ENCODE measurements around the gene EDARADD.

The EDARADD gene

DNA sequence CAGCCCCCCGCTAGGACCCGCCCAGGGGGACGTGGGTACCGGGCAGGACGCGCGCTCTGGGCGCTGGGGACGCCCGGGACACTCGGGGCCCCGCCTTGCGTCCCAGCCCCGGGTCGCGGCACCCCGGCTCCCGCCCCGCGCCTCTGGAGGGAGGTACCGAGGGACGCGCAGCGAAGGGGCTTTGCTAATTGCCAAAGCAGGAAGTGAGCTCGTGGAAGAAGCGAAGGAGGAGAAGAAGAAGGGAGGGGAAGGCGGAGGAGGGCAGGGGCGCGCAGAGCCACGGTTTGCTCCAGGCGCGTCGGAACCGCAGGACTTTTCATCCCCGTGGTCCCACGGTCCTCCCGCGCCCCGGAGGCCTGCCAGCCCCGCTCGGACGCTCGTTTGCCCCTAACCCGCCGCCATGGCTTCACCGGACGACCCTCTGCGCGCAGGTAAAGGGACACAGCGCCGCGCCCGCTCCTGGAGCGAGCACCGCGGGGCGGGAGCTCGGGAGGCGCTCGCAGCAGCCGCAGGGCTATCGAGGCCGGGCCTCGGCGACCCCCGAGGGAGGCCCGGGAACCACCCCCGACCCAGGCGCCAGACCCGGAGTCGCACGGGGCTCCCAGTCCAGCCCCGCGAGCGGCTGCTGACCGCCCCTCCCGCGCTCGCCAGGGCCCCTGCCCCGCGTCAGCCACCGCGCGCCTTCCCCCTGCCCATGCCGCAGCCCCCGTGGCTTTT lies 1.3 kb downstream of the EDARADD start:
- no peak for DNase-seq

DNA sequence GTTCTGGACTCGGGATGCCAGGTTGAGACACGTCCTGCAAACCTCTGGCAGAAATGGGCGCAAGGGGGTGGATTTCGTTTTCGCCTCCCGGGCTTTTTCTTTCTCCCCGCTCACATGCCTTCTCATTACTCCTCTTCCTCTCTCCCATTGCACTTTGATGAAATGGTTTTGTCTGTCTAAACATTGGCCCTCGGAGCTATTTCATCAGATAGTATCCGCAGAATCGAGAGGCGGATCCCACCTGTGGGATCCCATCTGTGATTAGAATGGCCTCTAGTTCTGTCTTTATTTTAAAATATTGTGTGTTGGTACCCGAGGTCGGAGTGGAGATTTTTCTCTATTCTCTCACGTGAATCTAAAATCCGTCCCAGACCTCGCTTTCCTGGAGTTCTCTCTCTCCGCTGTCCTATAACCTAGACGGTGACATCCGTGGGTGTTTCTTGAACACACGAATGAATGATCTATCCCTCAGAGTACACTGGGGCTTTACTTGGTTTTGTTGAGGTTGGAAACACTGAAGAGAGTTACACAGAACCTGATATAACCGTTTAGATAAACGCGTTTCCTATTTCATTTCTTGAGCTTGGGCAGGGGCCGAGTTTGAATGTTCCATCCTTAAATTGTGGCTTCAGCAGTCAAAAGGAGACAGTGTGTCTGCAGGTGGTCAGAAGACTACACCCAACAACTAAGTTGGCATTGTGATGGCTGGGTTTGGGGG lies 2.0 kb downstream of the EDARADD start:
- no peak for DNase-seq

DNA sequence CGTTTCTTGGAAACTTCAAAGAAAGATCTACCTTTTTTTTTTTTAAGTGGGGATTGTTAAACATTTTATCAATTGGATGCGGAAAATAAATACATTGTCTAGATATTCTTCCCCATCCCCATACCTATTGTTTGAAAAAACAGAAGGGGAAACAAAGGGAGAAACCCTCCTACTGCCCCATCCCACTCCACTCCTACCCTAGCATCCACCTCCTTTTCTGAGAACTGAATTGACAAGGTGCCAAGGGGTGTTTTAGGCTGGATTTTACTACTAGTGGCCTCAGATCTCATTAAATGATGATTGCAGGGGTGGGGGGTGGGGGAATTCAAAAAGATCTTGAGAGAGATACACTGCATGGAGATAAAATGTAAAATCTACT lies 2.6 kb downstream of the EDARADD start:
- no peak for DNase-seq

DNA sequence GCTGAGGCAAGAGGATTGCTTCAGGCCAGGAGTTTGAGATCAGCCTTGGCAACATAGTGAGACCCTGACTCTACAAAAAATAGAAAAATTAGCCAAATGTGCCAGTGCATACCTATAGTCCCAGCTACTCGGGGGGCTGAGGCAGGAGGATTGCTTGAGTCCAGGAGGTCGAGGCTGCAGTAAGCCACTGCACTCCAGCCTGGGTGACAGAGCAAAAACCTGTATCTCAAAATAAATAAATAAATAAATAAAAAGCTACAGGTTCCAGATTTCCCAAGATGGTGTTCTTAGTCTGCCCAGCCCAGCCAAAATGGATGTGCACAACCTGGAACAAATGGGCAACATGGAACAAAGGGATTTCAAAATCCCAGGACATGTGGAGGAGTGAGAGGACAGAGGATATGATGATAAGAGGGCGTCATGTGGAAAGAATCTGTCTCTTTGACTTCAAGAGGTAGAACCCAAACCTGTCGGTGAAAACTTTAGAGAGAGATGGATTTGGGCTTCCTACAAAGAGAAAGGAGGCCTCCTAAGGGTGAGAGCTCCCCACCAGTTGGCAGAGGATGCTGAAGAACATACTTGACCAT lies 3.2 kb downstream of the EDARADD start:
- no peak for DNase-seq

DNA sequence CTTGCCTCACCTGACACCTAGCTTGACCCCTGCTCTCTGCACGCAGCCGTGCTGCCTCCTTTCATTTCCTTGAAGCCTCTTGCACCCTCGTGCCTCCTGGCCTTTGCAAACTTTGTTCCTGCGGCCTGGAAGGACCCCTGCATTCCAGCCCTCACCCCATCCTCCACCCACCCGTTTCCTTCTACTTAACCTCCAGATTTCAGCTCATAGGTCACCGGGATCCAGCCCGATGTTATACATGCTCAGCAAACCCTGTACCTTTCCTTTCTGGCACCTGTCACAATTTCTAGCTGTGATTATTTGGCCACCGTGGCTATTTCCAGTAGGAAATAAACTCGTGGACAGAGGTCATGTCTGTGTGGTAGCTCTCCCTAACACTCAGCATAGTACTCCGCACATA lies 4.5 kb downstream of the EDARADD start:
- no peak for DNase-seq

DNA sequence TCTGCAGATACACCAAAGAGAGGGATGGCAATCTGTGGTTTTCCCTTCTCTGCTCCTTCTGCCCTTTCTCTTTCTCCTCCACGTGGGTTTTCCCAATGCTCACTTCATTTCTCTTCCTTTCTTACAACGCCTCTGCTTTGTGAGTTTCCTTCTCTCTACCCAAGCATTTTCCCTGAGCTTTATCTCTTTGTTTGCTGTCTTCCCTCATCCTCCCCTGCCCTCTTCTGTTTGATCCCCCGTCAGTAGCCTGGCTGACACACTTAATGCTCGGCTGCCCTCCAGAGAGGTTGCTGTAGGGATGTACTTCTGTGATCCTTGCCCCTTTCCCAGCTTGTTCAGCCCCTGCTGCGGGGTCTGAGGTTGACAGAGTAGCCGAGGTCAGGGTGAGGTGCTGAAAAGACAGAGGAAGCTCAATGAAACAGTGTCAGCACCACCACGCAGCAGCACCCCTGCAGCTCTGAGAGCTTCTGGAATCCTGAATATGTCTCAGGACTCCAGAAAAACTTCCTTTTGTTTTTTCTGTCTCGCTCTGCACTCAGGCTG lies 6.0 kb downstream of the EDARADD start:
- no peak for DNase-seq

DNA sequence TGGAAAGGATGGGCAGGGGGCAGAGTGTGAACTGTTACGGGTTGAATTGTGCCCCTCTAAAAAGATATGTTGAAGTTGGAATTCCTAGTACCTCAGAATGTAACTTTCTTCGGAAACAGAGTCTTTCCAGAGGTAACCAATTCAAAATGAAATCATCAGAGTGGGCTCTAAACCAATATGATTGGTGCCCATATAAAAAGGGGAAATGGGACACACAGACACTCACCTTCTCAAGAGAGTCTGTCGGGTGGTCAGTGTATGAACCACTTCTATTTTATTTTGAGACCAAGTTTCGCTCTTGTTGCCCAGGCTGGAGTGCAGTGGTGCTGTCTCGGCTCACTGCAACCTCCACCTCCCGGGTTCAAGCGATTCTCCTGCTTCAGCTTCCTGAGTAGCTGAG lies 7.6 kb downstream of the EDARADD start:
- no peak for DNase-seq

DNA sequence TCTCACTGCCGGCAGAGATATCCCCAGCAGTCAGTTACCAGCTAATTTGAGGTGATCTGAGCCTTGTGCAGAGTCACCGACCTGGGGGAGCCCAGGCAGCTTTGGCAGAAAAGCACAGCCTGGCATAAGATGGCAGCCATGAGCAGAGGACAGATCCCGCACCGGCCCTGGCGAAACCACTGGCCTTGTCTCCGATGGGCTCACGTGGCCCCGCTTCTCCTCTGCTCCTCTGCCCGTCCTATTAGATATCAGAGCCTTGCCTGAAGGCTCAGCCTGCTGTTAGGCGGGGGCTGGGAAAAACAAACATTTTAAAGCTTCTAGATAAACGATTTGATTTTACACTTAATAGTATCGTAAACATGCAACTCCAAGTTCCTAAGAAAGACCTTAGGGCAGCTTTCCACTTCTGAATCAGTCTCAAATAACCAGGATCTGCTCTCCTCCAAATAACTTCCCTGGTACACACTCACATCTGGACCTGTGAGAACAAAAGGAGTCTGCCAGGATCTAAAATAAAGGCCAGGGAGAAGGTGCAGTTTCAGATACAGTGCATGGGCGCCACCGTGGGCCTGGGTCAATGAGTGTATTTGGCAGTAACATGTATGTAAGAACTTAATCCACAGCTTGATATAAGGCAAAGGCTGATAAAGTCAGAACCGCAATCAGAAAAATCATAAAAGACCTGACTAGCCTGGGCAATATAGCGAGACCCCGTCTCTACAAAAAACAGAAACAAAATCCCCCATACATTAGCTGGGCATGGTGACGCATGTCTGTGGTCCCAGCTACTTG lies 10.0 kb downstream of the EDARADD start:
- DNase-seq, result no peak

DNA sequence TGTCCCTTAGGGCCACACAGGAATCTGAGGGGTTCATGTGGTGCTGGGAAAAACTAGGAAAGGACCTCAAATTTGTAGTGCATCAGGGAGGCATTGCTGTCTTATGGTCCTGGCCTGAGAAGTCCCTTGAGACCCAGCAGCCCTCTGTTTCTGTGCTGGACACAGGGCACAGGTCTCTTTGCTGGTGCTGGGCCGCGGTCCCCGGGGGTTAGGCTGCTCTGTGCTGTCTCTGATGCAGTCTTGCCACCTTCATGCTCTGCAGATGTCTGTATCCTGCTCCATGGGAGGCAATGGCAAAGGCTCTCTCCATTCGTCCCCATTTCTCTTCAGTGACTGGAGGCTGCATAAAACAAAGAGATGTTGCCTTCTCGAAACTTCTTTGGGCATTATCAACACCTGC lies 13.0 kb downstream of the EDARADD start:
- DNase-seq, result no peak

DNA sequence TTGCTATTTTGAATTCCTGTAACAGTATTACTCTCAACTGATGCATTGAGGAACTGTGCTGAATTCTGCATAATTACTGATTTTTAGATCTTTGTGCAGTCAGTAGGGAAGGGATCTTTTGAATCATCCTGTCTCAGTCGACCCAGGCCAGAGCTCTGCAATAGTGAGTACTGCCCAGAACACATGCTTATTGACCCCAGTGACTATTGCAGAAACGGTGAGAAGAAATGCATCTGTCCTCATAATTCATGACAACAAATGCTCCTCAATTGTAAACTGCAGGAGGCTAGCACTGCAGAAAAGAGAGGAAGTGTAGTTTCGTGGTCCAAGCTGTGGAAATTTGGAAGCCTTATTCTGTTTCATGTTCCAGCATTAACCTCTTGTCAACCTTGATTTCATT lies 19.6 kb downstream of the EDARADD start:
- DNase-seq, result no peak

DNA sequence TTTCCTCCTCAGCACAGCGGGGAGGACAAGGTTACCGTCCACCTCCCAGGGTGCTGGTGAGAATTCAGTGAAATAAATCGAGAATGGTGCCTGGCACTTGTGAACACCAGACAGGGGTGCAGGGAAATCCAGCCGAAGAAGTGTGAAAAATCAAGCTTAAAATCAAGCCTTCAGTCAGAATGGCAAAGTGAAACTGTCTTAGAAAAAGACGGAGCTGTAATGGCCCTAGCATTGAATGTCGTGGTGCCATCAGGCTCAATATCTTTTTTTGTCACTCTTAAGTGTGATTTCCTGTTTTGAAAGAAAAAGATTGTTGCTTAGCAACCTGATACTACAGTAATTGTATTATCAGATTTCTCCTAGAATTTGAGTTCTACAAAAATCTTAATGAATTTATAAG lies 22.1 kb downstream of the EDARADD start:
- no peak for DNase-seq

DNA sequence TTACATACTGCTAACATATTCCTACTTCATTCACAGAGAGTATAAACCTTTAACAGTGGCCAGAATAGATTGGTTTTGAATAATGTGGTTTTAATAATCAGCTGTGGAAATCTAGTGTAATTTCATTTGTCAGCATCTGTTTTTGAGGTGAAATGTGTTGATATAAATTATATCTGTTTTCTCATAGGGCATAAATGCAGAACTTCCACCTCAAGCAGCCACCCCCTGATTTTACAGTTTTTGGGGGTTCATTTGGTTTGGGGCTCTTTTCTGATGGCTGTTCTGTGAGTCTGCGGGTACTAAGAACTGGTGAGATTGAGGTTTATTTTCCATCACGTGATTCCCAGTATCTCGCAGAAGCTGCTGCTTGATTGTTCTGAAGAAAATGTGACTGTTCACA lies 23.2 kb downstream of the EDARADD start:
- no peak for DNase-seq

DNA sequence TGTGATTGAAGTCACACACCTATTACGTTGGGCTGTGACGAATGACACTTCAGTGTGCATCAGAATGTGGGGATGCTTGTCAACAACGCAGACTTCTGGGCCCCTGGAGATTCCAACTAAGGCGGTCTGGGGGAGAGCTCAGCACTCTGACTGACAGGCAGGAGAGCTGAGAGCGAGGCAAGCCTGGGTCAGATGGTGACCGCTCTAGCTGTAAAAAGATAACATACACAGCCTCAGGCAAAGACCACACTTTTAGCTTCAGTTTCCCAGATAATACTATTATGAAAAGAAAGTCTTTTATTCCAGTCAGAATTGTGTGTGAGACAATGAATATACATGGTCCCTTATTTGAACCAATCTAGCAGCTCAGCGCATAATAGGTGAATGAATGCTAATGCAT lies 25.4 kb downstream of the EDARADD start:
- DNase-seq, result no peak

DNA sequence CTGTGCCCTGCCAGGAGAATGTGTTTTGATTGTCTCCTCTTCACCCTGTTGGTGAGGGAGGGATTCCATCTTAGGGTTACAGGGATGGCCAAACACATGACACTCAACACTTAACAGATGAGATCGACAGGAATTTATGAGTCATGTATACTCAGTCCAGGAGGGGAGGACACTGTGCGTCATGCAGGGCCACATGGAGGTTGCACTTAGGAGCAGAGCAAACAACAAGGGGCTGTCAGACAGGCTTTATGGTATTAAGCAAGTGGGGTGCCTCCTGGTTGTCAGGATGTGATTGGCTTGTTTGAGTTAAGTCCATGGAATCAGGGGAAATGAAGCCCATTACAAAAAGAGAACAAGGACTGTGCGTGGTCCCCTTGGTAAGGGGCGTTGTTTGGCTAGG lies 26.9 kb downstream of the EDARADD start:
- DNase-seq, result no peak

DNA sequence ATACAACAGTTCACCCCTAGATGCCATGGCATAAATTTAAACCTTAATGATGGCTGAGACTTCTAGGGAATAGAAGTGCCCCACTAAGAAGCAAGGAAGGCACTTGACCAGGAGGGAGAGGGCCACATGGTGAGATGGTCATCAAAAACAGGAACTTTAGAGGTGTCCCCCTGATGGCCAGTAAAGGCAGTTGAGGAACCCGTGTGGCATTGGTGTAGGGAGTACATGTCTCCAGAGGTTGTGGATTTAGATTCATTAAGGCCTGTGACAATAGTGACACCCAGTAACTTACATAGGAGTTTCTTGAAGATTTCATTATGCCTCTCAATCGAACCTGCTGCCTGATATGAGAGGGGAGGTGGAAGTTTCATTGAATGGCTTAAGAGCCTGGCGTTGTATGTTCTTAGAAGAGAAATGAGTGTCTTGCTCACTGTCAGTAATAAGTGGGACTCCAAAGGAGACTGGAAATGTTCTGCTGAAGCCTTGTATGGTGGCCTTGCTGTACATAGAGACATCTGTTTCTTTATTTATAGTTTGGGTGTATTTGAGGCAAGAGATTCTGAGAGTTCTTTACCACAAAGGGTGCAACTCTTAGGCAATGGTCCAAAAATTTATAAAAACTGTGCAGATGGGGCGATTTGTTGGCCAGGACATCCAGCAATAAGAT lies 27.9 kb downstream of the EDARADD start:
- DNase-seq, result no peak

DNA sequence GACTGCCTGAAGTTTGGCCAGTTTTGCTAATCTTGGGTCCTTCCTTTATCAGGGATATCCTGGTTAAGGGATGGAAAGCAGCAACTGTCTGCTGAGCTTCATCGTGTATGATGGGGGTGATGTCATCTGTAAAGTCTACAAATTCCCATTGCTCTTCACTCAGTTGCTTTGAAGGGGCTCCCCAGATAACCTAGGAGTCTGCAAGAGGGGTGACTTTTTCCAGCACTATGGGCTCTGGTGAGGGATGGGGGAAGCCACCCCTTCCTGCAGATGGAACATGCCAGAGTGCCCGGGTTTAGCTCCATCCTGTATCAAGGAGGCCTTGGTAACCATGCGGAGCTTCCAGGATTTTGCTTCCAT lies 28.4 kb downstream of the EDARADD start:
- no peak for DNase-seq

DNA sequence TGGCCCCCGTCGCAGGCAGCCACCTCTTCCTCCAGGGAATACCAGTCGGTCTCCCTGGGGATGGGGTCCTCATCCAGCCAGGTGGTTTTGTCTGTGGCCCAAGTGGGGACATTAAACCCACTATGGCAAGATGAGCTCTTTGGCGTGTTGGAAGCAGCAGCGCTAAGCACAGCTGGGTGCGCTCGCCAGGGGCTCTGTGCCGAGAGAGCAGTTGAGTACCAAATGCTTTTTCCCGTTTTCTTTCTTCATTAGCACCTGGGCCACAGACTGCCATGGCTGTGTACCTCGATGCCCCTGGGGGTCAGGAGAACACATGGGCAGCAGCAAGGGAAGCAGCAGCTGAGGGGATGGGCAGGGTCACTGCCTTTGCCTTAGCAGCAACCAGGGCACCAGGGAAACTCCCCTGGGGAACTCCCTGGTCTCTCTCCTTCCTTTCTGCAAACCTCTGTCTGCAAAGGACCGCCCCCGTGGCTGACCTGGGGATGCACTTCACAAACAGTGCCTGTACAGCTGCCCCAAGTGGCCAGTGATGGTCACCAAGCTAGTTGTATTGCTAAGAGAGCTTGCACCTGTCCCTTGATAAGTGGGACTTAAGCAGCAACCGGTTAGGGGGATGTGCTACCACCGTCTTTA lies 31.1 kb downstream of the EDARADD start:
- no peak for DNase-seq

DNA sequence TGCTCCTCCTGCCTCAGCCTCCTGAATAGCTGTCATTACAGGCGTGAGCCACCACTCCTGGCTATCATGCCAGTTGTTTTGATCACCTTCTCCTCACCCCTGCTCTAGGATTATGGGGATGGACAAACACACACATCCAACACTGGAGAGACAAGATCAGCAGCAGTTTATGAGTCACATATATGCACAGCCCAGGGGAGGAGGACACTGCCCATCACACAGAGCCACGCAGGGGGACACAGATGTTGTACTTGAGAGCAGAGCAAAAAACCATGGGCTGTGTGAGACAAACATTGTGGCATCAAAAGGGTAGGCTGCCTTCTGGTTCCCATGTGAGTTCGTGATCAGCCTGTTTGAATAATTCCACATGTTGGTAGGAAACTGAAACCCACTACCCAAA lies 32.1 kb downstream of the EDARADD start:
- DNase-seq, result no peak

DNA sequence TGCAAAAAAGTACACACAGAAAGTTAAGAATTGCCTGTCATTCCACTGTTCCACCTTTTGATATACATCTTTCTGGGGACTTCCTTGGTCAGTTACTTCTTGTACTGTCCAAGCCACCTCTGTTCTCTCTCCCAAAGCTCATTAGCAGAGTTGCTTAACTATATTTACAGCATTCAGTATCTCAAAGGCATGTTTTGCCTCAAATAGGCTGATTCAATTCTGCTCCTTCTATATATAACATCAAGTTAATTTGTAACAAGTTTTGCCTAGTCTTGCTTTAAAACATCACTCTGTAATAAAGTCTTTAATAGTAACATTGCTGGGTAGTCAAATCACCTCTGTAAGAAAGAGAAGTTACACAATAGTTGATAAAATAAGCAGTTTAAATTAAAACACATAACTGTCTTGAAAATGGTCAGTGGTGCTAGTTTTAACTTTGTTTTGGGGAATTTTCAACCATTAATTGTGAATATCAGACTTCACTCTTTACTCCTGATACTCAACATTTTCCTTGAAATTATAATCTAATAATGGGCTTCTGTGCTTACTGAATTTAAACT lies 35.7 kb downstream of the EDARADD start:
- no peak for DNase-seq

DNA sequence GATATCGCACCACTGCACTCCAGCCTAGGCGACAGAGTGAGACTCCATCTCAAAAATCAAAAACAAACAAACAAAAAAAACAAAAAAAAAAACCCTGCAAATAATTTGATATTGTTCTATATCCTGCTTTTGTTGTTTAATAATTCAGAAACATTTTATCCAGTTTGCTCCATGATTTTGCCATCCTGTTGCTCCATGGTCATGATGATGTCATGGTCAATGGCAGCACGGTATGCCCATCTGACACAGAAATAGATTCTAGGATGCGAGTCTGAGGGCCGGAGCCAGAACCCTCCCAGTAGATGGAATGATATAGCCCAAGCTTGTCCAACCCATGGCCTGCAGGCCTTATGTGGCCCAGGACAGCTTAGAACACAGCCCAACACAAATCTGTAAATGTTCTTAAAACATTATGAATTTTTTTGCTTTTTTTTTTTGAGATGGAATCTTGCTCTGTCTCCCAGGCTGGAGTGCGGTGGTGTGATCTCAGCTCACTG lies 39.8 kb downstream of the EDARADD start:
- no peak for DNase-seq

DNA sequence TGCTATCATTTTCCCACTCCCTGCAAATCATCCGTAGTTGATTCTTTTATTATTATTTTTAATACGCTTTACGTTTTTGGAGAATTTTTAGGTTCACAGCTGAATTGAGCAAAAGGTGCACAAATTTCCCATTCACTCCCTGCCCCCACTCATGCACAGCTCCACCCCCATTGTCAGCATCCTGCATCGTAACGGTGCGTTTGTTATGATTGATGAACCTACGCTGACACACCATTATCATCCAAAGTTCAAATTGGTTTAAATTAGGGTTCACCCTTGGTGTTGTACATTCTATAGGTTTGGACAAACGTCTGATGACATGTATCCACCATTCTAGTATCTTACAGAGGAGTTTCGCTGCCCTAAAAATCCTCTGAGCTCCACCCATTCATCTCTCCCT lies 44.5 kb downstream of the EDARADD start:
- no peak for DNase-seq

DNA sequence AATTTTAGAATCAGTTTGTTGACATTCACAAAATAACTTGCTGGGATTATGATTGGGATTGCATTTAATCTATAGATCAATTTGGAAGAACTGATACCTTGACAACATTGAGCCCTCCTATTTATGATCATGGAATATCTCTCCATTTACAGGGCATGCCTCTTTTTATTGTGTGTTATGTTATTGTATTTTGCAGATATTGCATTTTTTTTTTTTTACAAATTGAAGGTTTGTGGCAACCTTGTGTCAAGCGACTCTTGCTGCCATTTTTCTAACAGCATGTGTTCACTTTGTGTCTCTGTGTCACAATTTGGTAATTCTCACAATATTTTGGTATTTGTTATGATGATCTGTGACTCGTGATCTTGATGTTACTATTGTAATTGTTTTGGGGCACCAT lies 46.3 kb downstream of the EDARADD start:
- DNase-seq, result no peak

Data from NCI-H524 treated with DMSO at 0.1 percent for 48 hours (cell line).